GM18526 (cell line): ENCODE measurements around the gene MED27.

Source experiments
- POLR2A ChIP-seq: IDR thresholded peaks from 3 replicates; pipeline ENCODE4 v1.6.1; 2011; ENCODE audit not compliant: insufficient read length; ENCODE audit errors: extremely low read depth

Gene MED27

DNA sequence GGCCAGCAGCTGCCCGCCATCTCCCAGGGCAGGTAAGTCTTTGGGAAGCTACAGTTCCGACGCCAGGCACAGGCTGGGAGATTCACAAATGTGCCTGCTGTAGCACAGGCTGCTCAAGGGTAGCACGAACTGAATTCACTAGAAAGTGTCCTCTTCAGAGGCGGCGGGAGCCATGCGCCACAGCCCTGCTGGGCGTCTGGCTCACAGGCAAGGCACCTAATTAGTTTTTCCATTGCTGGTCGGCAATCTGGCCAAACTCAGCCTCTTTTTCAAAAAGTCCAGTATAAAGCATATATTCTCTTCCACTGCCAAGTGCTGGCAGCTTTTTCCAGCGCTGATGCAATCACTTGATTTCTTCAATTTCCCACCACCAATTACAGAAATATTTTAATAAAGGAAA lies 210.9 kb downstream of the MED27 start:
- TF ChIP-seq POLR2A = no peak

- no peak for TF ChIP-seq POLR2A
Measured at GRCh38 chr9:131867611-131868192, 212.0 kb downstream of the MED27 start.

DNA sequence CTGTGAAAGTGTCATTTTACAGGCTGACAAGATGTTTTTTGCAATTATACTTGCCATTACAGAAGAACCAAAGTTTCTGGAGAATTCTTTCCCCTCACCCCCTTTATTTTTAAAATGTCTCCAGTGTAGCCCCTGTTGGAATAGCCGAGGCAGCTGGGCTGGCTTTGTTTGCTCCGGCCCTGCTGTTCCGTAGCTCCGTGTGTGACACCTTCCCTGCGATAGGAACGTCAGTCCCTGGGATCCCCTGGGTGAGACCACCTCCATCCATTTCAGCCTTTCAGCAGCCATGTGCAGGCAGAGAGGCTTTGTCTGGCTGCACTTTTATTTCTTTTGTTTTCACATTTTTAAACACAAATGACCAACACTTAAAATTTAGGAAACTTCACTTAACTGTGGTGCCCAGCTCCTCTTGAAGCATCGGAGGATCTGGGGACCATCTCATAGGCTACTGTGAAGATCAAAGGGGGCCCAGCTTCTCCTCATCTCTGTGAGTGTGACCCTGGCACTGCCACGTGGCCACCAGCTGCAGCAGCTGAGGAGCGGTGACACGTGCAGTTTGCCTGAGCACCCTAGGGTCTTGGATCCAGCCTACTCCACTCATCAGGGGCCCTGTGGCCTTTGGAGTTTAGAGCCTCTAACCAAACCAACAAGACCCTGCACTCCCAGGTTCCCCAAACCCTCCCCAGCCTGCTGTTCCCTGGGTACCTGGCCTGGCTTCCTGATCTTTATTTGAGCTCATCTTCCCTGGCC lies 214.0 kb downstream of the MED27 start:
- TF ChIP-seq POLR2A = no peak

DNA sequence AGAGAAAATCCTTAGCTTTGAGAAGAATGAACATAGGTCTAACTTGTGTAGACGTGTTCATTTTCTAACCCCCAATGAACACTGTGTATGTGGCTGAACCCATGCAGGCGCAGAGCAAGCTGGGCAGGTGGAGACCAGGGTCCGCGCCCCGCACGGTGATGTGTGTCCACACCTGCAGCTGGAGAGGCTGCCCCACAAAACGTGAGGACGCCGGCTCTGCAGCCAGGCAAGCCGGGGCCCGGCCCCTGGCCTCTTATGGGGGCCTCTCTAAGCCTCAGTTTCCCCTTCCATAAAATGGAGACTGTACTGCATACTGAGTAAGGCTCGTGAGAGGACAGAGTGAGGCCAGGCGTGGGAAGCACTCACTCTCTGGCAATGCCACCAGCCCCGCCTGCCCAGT lies 215.1 kb downstream of the MED27 start:
- no peak for TF ChIP-seq POLR2A

GRCh38 chr9:131863306-131863896 lies 216.3 kb downstream of the MED27 start:
- no peak for TF ChIP-seq POLR2A

GRCh38 chr9:131862261-131862660 lies 217.4 kb downstream of the MED27 start:
- no peak for TF ChIP-seq POLR2A

GRCh38 chr9:131860430-131860829 lies 219.2 kb downstream of the MED27 start:
- TF ChIP-seq POLR2A = no peak

GRCh38 chr9:131858147-131858546 lies 221.5 kb downstream of the MED27 start:
- no peak for TF ChIP-seq POLR2A

DNA sequence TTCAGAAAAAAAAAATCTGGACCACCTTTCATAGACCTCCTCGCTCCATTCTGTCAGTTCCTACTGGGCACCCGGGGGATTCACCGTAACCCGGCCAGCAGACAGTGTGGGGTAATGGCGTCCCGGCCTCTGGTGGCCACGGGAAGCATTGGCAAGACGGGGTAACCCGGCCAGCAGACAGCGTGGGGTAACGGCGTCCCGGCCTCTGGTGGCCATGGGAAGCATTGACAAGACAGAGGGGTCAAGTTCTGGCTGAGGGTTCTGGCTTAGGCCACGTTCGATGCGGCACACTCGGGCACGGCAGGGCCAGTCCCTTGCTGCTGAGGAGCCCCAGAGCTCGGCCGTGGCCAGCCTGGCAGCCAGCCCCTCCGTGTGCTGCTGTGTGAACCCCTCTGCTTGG lies 223.6 kb downstream of the MED27 start:
- TF ChIP-seq POLR2A = no peak

GRCh38 chr9:131854896-131855613 lies 224.6 kb downstream of the MED27 start:
- no peak for TF ChIP-seq POLR2A

DNA sequence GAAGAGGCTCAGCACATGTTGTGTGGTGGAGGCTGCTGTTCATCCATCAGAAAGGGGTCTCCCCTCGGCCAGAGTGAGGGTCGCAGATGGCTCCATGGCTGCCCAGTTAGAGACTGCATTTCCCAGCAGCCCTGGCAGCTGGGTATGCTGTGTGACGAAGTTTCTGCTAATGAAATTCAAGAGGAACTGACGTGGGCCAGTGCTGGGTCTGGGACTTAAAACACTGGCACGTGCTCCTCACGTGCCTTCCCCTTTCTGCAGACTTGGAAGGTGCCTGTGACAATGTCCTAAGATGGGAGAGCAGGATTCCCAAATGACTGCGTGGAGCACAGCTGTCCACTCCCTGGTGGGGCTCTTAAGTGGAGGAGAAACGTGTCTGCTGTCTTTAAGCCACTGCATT lies 225.3 kb downstream of the MED27 start:
- no peak for TF ChIP-seq POLR2A

DNA sequence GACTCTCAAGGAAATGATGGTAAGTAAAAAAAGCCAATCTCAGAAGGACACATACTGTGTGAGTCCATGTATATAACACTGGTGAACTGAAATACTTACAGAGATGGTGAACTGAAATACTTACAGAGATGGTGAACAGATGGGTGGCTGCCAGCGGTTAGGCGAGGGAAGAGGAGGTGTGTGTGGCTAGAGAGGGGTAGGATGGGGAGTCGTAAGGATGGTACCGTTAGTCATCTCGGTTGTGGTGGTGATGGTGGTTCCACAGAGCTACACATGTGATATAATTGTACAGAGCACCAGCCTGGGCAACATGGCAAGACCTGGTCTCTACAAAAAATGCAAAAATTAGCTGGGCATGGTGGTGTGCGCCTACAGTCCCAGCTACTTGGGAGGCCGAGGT lies 226.2 kb downstream of the MED27 start:
- TF ChIP-seq POLR2A = no peak

- TF ChIP-seq POLR2A = no peak
Measured at GRCh38 chr9:131851414-131851813, 228.3 kb downstream of the MED27 start.

DNA sequence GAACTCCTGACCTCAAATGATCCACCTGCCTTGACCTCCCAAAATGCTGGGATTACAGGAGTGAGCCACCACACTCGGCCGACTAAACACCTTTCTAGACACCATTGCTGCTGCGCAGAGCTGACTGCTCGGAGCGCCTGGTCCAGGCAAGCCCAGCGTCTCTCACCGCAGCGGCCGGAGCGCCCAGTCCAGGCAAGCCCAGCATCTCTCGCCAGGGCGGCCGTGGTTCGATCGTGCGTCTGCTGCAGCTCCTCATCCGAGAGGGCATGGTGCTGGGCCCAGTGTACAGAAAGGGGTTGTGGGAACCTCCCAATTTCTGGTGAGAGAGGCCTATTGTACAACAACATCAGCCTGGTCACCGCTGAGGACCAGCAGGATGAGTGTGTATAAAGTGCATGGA lies 230.3 kb downstream of the MED27 start:
- no peak for TF ChIP-seq POLR2A

DNA sequence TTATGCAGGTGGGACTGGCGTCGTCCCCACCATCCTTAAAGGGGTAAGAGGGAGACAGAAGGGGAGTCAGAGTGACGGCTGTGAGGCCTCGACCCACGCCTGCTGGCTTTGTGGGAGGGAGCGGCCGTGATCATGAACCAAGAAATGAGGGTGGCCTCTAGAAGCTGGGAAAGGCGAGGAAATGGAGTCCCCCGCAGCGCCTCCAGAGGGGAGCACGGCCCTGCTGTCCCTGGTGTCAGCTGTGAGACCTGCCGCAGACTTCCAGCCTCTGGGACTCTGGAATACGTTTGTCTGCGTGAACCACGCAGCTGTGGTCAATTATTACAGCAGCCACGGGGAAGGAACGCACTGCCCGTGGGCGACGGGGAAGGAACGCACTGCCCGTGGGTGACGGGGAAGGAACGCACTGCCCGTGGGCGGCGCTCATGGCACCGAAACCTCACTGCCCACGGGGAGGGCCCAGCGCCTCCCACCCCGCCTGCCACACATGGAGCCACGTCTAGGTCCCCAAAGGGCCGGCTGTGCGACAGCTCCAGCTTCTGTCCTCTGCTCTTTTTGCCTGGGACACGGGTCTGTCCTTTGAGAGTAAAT lies 231.0 kb downstream of the MED27 start:
- TF ChIP-seq POLR2A = no peak
